GM18507 (cell line): ENCODE results near the gene ZNF672.

Source experiments
- DNase-seq: peaks from one replicate; pipeline ENCODE4 v3.0.0; 2011; ENCODE audit warnings: low read depth; ENCODE audit not compliant: insufficient read length; ENCODE audit errors: extremely low spot score
- FAIRE-seq: peaks from 2 replicates; lab custom pipeline; 2011; peaks lifted over from hg19 to GRCh38; lab: Jason Lieb, UNC

The ZNF672 gene

DNA sequence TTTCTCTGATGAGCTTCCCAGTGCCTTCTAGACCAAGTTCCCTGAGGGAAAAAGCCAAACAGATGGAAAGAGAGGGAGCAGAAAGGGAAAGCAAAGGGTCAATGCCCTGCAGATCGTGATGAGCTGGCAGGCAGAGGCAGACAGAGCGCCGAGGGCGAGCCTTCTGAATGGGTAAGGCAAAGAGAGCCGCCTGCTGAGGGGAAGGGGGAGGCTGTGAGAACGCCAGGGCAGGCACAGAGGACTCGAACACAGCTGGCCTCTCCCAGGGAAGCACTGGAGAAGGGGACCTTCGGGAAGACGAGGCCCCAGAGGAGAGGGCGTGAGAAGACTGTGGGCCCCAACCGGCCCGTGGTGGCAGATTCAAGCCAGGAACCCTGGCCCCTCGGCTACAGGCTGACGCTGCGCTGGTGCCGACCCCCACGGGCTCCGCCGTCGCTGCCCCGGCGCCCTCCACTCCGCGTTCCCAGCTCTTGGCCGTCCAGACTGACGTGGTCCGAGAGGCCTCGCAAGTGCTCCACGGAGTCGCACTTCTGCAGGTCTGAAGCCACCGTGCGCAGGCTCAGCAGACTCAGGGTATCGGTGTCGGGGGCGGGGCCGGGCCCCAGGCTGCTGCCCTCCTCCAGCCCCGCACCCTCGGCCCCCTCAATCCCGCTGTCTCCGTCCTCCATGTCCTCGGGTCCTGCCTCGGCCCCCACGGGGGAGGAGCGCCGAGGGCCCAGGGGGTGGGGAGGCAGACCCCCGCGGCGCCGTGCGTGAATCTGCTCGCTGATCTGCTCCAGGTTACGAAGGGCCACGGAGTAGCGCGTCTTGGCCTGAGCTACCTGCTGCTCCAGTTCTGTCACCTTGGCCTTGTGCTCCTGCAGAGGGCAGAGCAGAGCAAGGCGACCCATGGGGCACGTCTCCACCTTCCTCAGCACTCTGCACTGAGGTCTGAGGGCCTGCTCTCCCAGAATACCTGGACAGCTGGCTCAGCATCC is 26.2 kb upstream of the ZNF672 start:
- FAIRE-seq, result no peak
- no peak for DNase-seq

DNA sequence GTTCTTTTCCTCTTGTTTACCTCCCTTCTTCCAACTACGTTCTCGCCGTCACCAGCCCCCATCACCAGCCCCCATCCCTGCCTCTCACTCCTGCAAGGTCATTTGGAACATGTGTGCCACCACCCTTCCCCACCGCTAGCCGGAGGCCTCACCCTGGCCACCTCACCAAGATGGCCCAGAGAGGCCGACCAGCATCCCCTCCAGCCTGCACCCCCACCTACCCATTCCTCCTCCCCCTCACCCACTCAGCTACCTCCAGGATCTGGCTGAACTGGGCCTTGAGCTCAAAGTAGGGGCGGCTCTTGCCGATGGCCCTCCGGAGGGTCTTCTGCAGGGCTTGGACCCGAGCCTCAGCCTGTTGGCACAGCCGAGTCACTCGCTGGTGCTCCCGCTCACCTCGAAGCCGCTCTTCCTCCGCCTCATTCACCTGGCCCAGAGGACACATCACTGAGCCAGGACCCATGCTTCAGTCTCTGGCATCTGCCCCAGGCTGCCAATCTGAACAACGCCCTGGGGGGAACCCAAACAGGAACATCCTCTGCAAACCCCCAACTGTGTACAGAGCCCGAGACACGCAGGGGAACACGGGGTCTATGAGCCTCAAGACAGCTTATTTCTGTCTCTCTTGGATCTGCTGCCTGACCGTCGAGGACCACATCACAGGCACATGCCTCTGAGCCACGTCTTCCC is 25.1 kb upstream of the ZNF672 start:
- FAIRE-seq (no peak), DNase-seq (no peak)

DNA sequence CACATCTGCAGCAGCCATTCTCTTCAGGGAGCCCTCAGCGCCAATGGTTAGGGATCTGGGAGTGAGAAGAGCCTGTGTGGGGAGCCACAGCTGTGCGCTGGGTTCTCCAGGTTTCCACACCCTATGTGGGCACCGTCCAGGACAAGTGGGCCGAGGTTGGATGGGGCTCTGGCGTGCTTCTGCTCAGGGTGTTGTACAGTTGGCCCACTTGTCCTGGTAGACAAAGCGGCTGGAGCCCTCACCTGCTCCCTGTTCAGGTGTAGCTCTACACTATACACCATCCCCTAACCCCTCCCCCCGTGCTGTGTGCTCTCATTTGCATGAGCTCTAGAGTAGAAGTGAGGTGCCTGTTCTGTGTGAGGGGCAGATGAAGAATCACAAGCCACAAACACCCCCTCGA is 24.5 kb upstream of the ZNF672 start:
- FAIRE-seq (no peak), DNase-seq (no peak)

DNA sequence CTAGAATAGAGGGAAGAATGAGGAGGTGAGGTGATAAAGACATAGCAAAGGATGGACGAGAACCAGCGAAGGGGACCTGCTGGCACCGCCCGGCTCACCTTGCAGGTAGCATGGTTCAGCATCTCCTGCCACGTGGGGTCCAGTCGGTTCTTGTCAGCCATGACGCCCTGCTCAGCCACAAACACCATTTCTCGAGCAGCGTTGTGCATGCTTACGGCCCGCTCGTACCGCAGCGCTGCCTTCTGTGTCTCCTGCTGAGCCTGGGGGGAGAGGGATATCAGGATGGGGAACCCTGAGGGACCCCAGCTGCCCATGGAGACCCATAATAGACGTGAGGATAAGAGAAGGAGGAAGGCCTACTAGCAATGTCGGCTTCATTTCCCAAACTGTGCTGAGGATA is 23.7 kb upstream of the ZNF672 start:
- DNase-seq (no peak), FAIRE-seq (no peak)

DNA sequence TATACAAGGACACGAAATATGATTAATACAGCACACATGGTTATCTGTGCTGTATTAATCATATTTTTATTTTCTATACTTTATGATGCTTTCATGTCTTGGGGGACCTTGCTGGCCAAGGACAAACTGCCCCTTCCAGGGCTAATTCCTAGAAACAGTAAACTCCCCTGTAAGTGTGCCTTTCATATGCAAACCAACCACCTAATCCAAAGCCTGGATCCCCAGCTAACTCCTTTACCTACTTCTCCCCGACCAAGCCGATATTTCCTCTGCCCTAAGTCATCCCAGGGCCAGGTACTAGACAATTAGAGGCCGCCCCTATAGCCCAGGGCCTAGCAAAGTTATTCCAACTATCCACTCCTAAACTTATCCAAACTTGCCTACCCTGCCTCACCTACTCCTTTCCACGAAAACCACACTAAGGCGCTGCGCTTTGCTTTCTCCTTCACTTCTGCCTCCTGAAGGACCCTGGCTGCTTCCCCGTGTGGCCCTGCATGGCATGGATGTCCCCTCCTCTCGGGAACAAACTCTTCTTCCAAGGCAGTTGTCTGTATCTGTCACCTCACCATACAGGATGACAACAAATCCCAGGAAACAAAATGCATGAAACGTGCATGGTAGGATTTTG is 22.5 kb upstream of the ZNF672 start:
- no peak for FAIRE-seq
- DNase-seq, result no peak

DNA sequence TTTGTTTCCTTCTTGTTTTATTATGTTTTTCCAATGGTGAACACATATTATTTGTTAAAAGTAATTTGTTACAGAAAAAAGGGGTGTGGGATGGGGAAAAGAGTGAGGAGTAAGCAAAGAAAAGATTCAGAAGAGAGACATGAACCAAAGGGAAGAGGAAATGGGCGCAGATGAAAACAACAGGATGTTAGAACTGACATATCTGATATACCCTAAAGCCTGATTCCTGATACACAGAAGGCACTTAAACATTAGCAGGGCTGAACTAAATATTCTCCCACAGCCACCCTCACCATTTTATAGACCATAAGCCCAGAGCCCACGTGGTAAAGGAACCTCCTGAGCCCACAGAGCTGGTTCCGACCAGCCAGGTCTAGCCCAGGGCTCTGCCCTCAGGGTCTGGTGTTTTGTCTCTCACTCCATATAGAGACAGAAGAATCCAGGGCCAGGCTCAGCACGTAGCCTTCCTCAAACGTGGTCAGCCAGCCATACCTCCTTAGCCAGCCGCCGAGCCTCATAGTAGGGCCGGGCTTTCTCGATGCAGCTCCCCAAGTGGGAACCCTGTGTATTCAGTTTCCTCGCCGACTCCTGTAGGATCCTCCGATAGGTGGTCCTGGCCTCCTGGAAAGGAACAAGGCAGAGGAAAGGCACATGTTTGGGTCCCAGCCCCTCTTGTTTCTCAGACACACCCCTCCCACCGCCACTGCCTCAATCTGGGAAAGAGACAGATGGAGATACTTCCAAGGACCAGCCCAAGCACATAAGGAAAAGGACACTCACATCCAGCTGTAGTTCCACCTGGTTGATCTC is 21.8 kb upstream of the ZNF672 start:
- DNase-seq, result no peak
- no peak for FAIRE-seq

DNA sequence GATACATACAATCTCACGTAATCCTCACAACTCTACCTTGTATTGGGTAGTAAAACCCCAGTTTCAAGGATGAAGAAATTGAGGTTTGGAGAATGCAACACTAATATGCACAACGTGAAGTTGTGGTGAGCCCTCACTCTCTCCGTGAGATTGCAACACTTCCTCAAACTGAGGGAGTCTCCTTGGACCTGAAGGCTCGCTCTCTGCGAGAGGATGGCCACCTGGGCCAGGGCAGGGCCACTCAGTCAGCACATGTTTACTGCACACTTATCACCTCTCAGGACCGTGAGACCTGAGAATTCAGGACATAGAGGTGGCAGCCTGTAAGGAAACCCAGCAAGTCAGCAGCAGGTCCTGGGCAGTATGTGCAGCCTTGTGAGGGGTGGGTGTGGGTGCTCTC is 21.0 kb upstream of the ZNF672 start:
- no peak for FAIRE-seq
- no peak for DNase-seq

DNA sequence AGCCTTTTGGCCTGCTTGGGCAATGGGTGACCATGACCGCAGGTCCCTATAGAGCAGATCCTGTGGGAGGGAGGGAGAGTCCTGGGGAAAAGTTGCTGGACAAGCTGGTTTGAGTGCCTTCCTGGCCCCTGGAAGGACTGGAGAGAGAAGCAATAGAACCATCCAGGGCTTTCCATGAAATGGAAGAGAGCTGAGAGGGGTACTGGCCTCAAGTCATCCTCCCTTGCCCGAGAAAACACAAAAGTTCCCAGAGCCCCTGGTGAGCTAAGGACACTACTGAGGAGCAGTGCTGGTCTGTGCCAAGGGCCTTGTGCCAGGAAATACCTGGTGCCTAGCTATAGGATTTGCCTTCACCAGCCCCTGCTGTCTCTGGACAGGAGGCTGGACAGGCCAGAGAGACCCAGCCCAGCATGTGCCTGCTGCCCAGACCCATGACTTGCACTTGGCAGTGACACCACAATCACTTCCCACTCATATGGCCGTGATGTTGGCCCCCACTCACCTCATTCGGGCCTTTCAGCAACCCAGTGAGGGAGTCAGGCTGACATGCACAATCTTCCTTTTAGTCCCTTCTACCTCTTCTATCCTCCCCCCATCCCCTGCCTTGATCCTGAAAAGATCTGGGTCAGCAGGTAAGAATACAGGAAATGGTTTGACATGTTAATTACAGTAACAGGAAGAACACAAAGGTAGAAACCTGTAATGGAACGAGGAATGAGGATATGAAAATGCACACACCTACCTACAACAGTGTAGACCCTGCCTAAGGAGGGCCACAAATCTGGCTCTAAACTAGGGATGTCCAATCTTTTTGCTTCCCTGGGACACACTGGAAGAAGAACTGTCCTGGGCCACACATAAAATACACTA is 19.3 kb upstream of the ZNF672 start:
- FAIRE-seq (peak; percentile 36), DNase-seq (no peak)

DNA sequence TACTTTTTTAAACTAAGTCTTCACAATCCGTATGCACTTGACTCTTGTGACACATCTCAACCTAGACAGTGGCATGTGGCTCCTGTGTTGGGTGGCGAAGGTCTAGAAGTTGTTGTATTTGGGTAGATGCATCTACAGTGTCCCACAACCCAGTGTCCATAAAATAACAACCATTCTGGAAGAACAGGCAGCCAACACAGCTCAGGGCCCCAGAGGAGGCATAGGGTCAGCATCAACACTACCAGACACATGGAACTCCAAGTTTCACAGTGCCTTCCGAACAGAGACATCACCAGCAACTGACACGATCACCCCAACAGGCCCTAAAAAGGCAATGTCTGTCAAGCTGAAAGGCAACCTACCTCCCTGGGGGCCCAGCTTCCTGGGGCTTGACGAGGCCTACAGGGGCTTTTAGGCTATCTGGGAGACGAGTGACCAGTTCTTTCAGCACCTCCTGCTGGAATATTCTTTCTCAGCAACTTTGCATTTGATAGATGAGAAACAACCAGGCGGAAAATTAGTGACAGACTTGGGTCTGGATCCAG is 17.9 kb upstream of the ZNF672 start:
- FAIRE-seq (no peak), DNase-seq (no peak)

DNA sequence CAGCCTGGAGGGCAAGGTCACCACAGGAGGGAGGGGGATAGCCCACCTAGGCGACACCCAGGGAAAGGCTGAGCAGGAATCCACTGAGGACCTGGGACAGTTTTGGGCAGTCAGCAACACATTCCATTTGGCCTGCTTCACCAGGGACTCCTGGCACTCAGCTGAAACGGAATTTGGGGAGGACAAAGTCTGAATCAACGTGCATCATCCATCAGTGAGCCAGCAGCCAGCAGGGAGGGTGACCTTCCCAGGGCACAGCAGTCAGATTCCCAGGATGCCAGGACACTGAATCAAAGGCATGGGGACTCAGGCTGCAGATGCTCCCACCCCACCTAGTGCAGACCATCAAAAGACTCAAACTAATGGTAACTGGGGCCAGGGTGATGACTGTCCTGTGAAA is 16.9 kb upstream of the ZNF672 start:
- FAIRE-seq (no peak), DNase-seq (no peak)

DNA sequence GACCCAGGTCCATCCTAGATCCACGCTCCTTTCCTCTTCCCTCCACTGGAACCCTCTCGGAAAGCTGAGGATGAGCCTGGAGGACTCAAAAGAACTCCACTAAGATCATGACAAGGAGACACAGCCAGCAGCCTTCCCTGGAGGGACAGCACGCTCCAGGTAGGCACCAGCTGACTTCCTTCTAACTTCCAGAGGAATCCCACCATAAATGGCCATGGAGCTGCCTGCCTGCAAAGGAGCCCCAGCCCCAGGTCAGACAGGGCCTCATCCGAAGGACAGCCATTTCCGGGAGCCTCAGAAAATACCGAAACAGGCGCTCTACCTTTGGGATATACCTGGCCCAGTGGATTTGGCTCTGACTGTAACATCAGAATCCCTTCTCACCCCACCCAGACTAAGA is 16.4 kb upstream of the ZNF672 start:
- FAIRE-seq, result no peak

DNA sequence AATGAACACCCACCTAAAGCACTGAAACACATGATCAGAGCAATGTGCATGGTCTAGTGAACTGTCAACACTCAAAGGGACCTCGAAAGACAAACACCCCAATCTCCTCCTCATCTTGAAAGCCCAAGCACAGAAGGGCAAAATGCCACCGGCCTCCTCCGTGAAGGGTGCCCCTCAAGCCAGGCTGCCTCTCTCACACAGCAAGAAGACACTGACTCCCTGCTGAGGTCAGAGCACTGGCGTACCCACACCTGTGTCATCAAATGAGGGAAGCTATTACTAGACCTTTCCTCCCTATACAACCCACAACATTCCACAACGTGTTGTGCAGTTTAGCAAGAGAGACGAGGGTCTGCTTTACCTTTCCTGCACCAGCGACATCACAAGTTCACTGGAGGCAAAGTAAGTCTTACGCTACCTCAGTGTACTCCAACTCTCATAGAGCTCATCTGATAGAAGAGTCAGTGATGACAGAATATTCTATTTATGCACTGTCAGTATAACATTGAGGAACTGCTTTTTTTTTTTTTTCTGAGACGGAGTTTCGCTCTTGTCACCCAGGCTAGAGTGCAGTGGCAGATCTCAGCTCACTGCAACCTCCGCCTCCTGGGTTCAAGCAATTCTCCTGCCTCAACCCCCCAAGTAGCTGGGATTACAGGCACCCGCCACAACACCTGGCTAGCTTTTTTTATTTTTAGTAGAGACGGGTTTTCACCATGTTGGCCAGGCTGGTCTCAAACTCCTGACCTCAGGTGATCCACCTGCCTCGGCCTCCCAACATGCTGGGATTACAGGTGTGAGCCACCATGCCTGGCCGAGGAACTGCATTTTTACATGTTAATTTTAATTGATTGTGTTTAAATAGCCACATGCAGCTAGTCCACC is 15.6 kb upstream of the ZNF672 start:
- DNase-seq, result no peak

More for the DNA sequence above, 16.4 kb upstream of the ZNF672 start:
- DNase-seq, result no peak

DNA sequence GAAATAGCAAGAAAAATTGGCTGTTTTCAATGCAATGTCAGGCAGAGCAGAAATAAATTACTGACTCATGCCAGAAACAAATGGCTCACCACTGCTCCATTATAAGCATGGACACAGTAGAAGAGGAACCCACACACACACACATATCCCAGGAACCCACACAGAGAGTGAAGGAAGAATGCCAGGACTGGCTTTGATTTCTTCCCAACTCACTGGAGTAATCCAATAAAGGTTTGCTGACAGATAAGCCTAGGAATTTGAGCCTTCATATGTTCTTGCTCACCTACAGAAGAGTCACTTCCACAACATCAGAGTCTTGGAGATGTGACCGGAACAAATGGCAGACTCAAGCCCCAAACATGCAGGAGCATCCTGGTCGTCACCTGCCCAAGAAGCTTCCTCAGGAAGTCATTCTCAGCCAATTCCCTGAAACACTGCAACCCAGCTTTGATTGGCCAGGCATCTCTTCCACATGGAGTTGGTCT is 14.5 kb upstream of the ZNF672 start:
- FAIRE-seq, result no peak
- DNase-seq, result no peak

More for the DNA sequence above, 15.6 kb upstream of the ZNF672 start:
- no peak for FAIRE-seq

DNA sequence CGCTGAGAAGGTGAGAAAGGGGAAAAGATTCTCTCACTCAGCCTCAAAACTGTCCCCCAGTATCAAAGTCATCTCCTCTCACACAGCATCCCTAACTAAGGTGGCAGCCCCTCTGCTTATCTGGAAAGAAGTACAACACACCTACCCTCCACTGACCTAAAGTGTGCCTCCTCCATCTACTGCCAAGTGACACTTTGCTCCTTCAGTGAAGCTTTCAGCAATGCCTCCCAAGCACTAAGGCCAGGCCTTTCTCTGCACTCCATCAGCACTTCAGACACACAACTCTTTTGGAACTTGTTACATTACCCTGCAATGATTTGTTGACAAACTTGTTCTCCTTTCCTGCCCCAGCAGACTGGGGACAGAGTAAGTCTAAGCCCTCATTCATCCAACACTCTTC is 13.7 kb upstream of the ZNF672 start:
- DNase-seq, result no peak

DNA sequence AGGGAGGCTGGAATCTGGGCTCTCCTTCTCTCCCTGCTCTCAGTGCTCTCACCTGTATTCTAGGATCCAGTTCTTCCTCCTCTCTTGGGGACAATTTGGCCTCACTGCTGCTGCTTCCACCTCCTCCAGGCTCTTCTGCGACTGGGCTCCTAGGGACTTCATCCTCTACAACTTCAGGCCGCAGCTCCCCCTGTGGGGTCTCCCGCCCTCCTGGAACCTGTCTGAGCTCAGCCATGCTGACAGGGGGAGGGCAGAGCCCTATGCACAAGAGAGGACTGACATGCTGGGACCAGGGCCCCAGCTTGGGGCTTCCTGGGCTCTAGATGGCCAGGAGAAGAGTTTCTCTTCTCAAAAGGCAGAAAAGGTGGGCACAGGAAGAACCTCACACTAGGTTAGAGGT is 13.3 kb upstream of the ZNF672 start:
- FAIRE-seq (no peak), DNase-seq (no peak)

More for the DNA sequence above, 13.7 kb upstream of the ZNF672 start:
- FAIRE-seq, result no peak

DNA sequence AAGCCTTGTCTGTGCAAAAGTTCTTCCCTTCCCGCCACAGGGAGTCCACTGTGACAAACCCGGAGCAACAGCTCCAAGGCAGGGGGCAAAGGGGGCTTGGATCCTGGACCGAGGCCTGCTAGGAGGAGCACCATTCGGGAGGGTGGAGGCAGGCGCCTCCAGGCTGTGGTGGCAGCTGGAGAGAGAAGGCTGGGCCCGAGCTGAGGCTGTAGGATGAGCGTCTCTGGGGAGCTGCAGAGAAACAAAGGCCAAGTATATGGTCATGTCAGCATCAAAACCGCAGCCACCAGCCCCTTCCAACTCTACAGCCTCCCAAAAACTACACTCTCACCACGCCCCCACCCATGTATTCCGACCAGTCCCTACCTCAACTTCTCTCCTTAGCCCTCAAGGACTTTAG is 12.9 kb upstream of the ZNF672 start:
- DNase-seq (no peak), FAIRE-seq (no peak)

DNA sequence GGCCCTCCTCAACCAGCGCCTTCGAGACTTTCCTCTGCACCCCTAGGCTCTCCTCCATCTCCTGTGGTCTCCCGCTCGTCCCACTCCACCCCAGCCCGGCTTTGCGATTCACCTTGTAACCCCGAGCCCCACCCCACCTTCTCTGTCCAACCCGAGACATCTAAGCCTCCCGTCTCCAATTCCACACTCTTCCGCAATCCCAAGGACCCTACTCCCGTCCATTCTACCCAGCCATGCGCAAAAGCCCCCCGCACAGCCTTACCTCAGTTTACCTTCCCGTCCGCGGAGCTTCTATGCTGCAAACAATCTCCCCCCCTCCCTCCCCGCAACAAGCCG is 12.5 kb upstream of the ZNF672 start:
- no peak for DNase-seq

More for the DNA sequence above, 12.5 kb upstream of the ZNF672 start:
- FAIRE-seq, result no peak
